Measurements from ENCODE around the gene SSTR5.

The SSTR5 gene

DNA sequence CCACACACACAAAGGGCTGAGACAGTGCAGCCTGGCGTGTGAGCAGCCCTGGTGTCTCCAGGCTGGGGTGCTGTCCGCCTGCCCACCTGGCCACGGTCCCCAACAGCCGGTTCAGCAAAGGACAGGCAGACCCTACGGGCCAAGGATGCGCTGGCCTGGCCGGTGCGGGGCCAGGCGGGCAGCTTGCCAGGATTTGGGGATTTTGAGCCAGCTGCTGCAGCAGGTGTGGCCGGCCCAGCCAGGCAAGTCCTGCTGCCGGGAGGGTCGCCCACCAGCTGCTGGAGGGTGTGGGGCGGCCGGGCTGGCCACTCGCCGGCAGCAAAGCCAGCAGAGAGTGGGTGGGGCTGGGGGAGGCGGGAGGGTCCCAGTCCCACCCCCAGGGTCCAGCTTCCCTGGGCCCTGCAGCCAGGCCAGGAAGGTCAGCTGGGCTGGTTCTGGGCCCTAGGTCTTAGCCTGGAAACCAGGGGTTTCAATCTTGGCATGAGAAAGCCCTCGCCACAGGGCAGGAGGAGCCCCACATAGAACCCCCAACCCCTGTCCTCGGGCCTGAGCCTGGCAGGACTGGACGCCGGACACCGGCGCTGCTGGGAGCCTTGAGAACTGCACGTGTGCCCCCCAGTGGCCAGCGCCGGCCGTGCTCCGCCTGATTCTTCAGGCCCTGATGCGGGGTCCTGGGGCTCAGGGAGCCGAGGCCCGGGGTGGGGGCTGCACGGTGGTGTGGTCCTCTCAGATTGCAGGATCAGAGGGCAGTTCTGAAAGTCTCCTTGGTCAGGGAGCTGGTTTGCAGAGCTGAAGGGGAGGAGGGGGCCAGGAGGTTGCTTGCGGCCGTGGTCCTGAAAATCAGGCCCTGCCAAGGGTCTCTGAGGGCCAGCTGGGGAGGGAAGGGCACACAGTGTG, 17.6 kb upstream of the SSTR5 start:
- Histone ChIP-seq H3F3A (ENCODE audit: insufficient read depth, low read length) (no peaks in the 10 kb centered on the region), H3K4me3 (ENCODE audit: low read length) (no peak overlapping the region), H3K4me1 (ENCODE audit: low read length) (no peaks in the 10 kb centered on the region), H3K36me3 (replicated peaks; ENCODE audit: insufficient read depth, low read length) (no peaks in the 10 kb centered on the region), H3K9me3 (replicated peaks; ENCODE audit: insufficient read depth, low read length) (no peaks in the 10 kb centered on the region), H3K27ac (ENCODE audit: low read length) (no peak overlapping the region), H3K79me2 (ENCODE audit: low read length) (no peaks in the 10 kb centered on the region), H3K9ac (ENCODE audit: low read length) (no peak overlapping the region), H3K4me2 (ENCODE audit: low read depth, low read length) (no peak overlapping the region), H4K20me1 (ENCODE audit: insufficient read depth, low read length) (no peaks in the 10 kb centered on the region), H3K27me3 (replicated peaks; ENCODE audit: insufficient read depth, low read length) (peaks cover 90% of the 10 kb centered on the region), H3K9me2 (replicated peaks; ENCODE audit: insufficient read depth, low read length) (no peaks in the 10 kb centered on the region), H2AFZ (ENCODE audit: low read length) (no peak overlapping the region)
- peak; percentile 68 for TF ChIP-seq CTCF (IDR thresholded peaks at IDR 0.05; ENCODE audit: low read length)
- no peak for TF ChIP-seq EZH2 (optimal IDR thresholded peaks at IDR 0.05; ENCODE audit: low read depth, low read length)
- DNase-seq, result peak; percentile 12

- H3K27me3 ChIP-seq (replicated peaks; ENCODE audit: insufficient read depth, low read length), result peaks cover 90% of the 10 kb centered on the region
These were observed 17.0 kb upstream of the SSTR5 start for GRCh38 chr16:1055557-1055924.

GRCh38 chr16:1056196-1056595, 16.4 kb upstream of the SSTR5 start:
- H3K9me3 ChIP-seq (replicated peaks; ENCODE audit: insufficient read depth, low read length), result no peaks in the 10 kb centered on the region
- H4K20me1 ChIP-seq (ENCODE audit: insufficient read depth, low read length), result no peaks in the 10 kb centered on the region
- TF ChIP-seq CTCF (IDR thresholded peaks at IDR 0.05; ENCODE audit: low read length), result no peak
- no peak overlapping the region for H3K4me2 ChIP-seq (ENCODE audit: low read depth, low read length)
- H3K27ac ChIP-seq (ENCODE audit: low read length), result no peak overlapping the region
- no peaks in the 10 kb centered on the region for H3F3A ChIP-seq (ENCODE audit: insufficient read depth, low read length)
- no peak overlapping the region for H3K9ac ChIP-seq (ENCODE audit: low read length)
- H3K4me1 ChIP-seq (ENCODE audit: low read length), result no peaks in the 10 kb centered on the region
- no peak overlapping the region for H2AFZ ChIP-seq (ENCODE audit: low read length)
- no peaks in the 10 kb centered on the region for H3K9me2 ChIP-seq (replicated peaks; ENCODE audit: insufficient read depth, low read length)
- no peaks in the 10 kb centered on the region for H3K79me2 ChIP-seq (ENCODE audit: low read length)
- H3K36me3 ChIP-seq (replicated peaks; ENCODE audit: insufficient read depth, low read length), result no peaks in the 10 kb centered on the region
- DNase-seq, result no peak
- H3K4me3 ChIP-seq (ENCODE audit: low read length), result no peak overlapping the region
- H3K27me3 ChIP-seq (replicated peaks; ENCODE audit: insufficient read depth, low read length), result peaks cover 90% of the 10 kb centered on the region

More at GRCh38 chr16:1055557-1055924, 17.0 kb upstream of the SSTR5 start:
- Histone ChIP-seq H3K9ac (ENCODE audit: low read length) (no peak overlapping the region), H3K4me1 (ENCODE audit: low read length) (no peaks in the 10 kb centered on the region), H2AFZ (ENCODE audit: low read length) (no peak overlapping the region), H3K79me2 (ENCODE audit: low read length) (no peaks in the 10 kb centered on the region), H3K4me3 (ENCODE audit: low read length) (no peak overlapping the region), H3K27ac (ENCODE audit: low read length) (no peak overlapping the region), H3K9me3 (replicated peaks; ENCODE audit: insufficient read depth, low read length) (no peaks in the 10 kb centered on the region), H3K4me2 (ENCODE audit: low read depth, low read length) (no peak overlapping the region), H3F3A (ENCODE audit: insufficient read depth, low read length) (no peaks in the 10 kb centered on the region), H3K36me3 (replicated peaks; ENCODE audit: insufficient read depth, low read length) (no peaks in the 10 kb centered on the region), H4K20me1 (ENCODE audit: insufficient read depth, low read length) (no peaks in the 10 kb centered on the region), H3K9me2 (replicated peaks; ENCODE audit: insufficient read depth, low read length) (no peaks in the 10 kb centered on the region)
- no peak for TF ChIP-seq EZH2 (optimal IDR thresholded peaks at IDR 0.05; ENCODE audit: low read depth, low read length)
- TF ChIP-seq CTCF (IDR thresholded peaks at IDR 0.05; ENCODE audit: low read length), result no peak
- no peak for TF ChIP-seq EZH2phosphoT487 (IDR thresholded peaks at IDR 0.05; ENCODE audit: low read length)
- DNase-seq, result no peak
